Vagina (tissue), 2 donors: ENCODE measurements around the gene RAB3IL1. TPM values are rescaled to one million over a fixed set of nuclear protein-coding genes. Genes with fewer than 3 reads are reported as not detected.

Source experiments
- DNase-seq, 2 donors: peaks; one replicate each; pipeline ENCODE4 v3.0.0-alpha.2; 2017; ENCODE audit errors: extremely low spot score in 2 of 2
- H3K27ac ChIP-seq: fragments of 200-600 bp; sonication (generic); one replicate; pipeline ENCODE4 v1.5.1; 2019
- H3K27me3 ChIP-seq: fragments of 200-600 bp; sonication (generic); one replicate; pipeline ENCODE4 v1.5.1; 2019
- H3K36me3 ChIP-seq, 2 donors: fragments of 200-600 bp; sonication (generic); one replicate each; pipeline ENCODE4 v1.5.1; 2017 to 2019
- H3K4me1 ChIP-seq: fragments of 200-600 bp; sonication (generic); one replicate; pipeline ENCODE4 v1.5.1; 2019
- H3K4me3 ChIP-seq, 2 donors: fragments of 200-600 bp; sonication (generic); 1 replicate in 1 of 2; 2 replicates in 1 of 2; pipeline ENCODE4 v1.5.1; 2016 to 2019
- H3K9me3 ChIP-seq: fragments of 200-600 bp; sonication (generic); one replicate; pipeline ENCODE4 v1.5.1; 2019
- POLR2A ChIP-seq, 2 donors: fragments of 450-650 bp; IDR thresholded peaks; one replicate each; pipeline ENCODE4 v1.6.1; 2017; ENCODE audit warnings: antibody characterized with exemption in 2 of 2, mild to moderate bottlenecking in 2 of 2, moderate library complexity in 2 of 2
- POLR2AphosphoS5 ChIP-seq, 2 donors: sonication (generic); formaldehyde crosslinking; IDR thresholded peaks; one replicate each; pipeline ENCODE4 v1.9.0; 2017; ENCODE audit warnings: antibody characterized with exemption in 2 of 2, mild to moderate bottlenecking in 2 of 2, low read depth in 1 of 2; ENCODE audit not compliant: insufficient read depth in 1 of 2
- intact Hi-C: fragments of 100-400 bp; cut with DNase I; formaldehyde crosslinking; loops from one replicate; pipeline ENCODE4 v1.15.1; 2023
- total RNA-seq: library from RNA; depleted of rRNA; stranded (reverse); fragments of >200 nt; gene quantifications from one replicate; pipeline ENCODE4 v1.2.3, GENCODE V29; 2016
- TF ChIP-seq, protein P1 (sequence below), 3 experiments: fragments of 450-650 bp in 2 of 3; fragments of 200-600 bp in 1 of 3; sonication (generic) in 1 of 3; IDR thresholded peaks; one replicate each; pipeline ENCODE4 v1.5.1; 2017 to 2019; ENCODE audit warnings: antibody characterized with exemption in 3 of 3, mild to moderate bottlenecking in 2 of 3, moderate library complexity in 2 of 3

The RAB3IL1 gene
- total RNA-seq, 1 donor from 2014 or later, result 32.2 TPM

GRCh38 chr11:61897387-61898246 lies 19.7 kb downstream of the RAB3IL1 start:
- intact Hi-C loops, result loop anchor here (2.0 to 10.0 kb wide), 4 partner anchors 49 to 217 kb away; partner anchors contain the start of genes FEN1 and TMEM258
- no peaks in the 10 kb centered on the region for H3K27me3 ChIP-seq
- H3K4me1 ChIP-seq, result peaks cover 15% of the 10 kb centered on the region
- peaks cover 0 to 10% of the 10 kb centered on the region in 2 donors for H3K36me3 ChIP-seq
- no peak overlapping the region for H3K4me3 ChIP-seq
- peak overlapping the region; percentile 43 for H3K27ac ChIP-seq
- DNase-seq, result no peak
- H3K9me3 ChIP-seq, result no peaks in the 10 kb centered on the region
- no peak for TF ChIP-seq POLR2A (IDR thresholded peaks at IDR 0.05)
- no peak for TF ChIP-seq POLR2AphosphoS5 (IDR thresholded peaks at IDR 0.05; ENCODE audit: insufficient read depth in 1 of 2, low read depth in 1 of 2)
- TF ChIP-seq, protein P1, sequence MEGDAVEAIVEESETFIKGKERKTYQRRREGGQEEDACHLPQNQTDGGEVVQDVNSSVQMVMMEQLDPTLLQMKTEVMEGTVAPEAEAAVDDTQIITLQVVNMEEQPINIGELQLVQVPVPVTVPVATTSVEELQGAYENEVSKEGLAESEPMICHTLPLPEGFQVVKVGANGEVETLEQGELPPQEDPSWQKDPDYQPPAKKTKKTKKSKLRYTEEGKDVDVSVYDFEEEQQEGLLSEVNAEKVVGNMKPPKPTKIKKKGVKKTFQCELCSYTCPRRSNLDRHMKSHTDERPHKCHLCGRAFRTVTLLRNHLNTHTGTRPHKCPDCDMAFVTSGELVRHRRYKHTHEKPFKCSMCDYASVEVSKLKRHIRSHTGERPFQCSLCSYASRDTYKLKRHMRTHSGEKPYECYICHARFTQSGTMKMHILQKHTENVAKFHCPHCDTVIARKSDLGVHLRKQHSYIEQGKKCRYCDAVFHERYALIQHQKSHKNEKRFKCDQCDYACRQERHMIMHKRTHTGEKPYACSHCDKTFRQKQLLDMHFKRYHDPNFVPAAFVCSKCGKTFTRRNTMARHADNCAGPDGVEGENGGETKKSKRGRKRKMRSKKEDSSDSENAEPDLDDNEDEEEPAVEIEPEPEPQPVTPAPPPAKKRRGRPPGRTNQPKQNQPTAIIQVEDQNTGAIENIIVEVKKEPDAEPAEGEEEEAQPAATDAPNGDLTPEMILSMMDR (IDR thresholded peaks at IDR 0.05), result peak; percentile 76 to 91 (median 87)

DNA sequence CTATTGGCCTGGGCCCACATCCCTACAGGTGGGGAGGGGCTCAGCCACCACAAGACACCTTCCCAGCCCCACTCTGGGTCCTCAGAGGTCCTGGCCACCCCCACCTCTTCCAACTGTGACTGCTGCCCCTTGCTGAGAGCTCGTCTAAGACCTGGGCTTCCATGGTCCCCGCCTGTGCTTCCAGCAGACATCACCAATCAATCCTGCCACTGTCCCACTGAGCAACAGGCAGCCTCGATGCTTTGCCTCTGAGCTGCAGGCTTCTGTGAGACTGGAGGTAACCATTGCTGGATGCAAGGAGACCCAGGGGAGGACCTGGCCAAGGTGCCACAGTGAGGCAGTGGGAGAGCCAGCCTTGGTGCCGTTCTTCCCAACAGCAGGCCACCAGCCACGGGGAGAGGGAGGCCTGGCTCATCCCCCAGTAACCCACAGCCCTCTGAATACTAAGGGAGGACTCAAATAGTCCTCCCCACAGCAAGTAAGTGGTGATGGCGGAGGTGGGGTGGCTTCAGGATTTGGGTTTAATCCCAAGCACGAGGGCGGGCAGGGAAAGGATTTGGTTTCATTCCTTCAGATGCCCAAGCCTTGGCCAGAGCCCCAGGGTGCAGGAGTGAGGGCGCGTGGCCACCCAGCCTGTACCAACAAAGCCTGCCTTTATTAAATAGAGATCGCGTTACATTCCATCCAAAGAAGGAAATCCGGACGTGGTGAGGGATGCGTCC lies 20.5 kb downstream of the RAB3IL1 start:
- H3K27ac ChIP-seq, result no peak overlapping the region
- TF ChIP-seq POLR2AphosphoS5 (IDR thresholded peaks at IDR 0.05; ENCODE audit: insufficient read depth in 1 of 2, low read depth in 1 of 2), result no peak
- no peak for TF ChIP-seq POLR2A (IDR thresholded peaks at IDR 0.05)
- TF ChIP-seq, protein P1 (IDR thresholded peaks at IDR 0.05), result no peak
- peaks cover 0 to 5% of the 10 kb centered on the region in 2 donors for H3K36me3 ChIP-seq
- no peaks in the 10 kb centered on the region for H3K9me3 ChIP-seq
- intact Hi-C loops, result loop anchor here (5.0 to 10.0 kb wide), 3 partner anchors 102 to 218 kb away; partner anchors contain the start of genes FEN1 and TMEM258
- no peaks in the 10 kb centered on the region for H3K27me3 ChIP-seq
- peaks cover 19% of the 10 kb centered on the region for H3K4me1 ChIP-seq
- no peak for DNase-seq
- no peak overlapping the region for H3K4me3 ChIP-seq

DNA sequence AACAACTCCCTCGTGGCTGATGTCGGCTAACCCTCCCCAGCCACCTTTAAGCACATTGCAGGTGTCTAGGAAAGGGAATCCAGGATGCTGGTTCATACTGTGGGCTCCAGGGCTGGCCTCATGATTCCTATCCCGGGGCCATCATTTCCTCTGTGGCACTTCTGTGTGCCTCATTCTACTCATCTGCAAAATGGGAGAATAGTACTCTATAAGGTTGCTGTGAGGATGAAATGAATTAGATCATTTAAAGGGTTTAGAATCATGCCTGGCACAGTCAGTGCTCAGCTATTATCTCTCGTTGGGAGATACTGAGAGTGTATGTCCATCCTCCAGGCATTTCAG lies 21.7 kb downstream of the RAB3IL1 start:
- TF ChIP-seq, protein P1 (IDR thresholded peaks at IDR 0.05), result no peak
- Histone ChIP-seq H3K36me3 (peaks cover 0 to 2% of the 10 kb centered on the region in 2 donors), H3K4me1 (peaks cover 25% of the 10 kb centered on the region), H3K4me3 (no peak overlapping the region), H3K27ac (no peak overlapping the region), H3K27me3 (no peaks in the 10 kb centered on the region), H3K9me3 (no peaks in the 10 kb centered on the region)
- no peak for DNase-seq
- intact Hi-C loops, result loop anchor here (5.0 to 10.0 kb wide), 3 partner anchors 101 to 219 kb away; partner anchors contain the start of genes FEN1 and TMEM258

- Histone ChIP-seq H3K27ac (no peak overlapping the region), H3K4me3 (no peak overlapping the region)
These were observed 22.2 kb downstream of the RAB3IL1 start for GRCh38 chr11:61895046-61895717.

More at GRCh38 chr11:61895046-61895717, 22.2 kb downstream of the RAB3IL1 start:
- H3K36me3 ChIP-seq, result no peaks in the 10 kb centered on the region
- DNase-seq, result no peak
- no peaks in the 10 kb centered on the region for H3K27me3 ChIP-seq
- intact Hi-C loops, result loop anchor here (5.0 to 10.0 kb wide), 3 partner anchors 100 to 220 kb away; partner anchors contain the start of genes FEN1 and TMEM258
- H3K4me1 ChIP-seq, result peaks cover 31% of the 10 kb centered on the region
- H3K9me3 ChIP-seq, result no peaks in the 10 kb centered on the region
- TF ChIP-seq POLR2AphosphoS5 (IDR thresholded peaks at IDR 0.05; ENCODE audit: insufficient read depth in 1 of 2, low read depth in 1 of 2), result no peak
- no peak for TF ChIP-seq POLR2A (IDR thresholded peaks at IDR 0.05)
- TF ChIP-seq, protein P1 (IDR thresholded peaks at IDR 0.05), result no peak
